Measurements from ENCODE around the gene MED15.

The MED15 gene

GRCh38 chr22:20573176-20573832 lies 65.9 kb downstream of the MED15 start:
- DNase-seq: no peak

DNA sequence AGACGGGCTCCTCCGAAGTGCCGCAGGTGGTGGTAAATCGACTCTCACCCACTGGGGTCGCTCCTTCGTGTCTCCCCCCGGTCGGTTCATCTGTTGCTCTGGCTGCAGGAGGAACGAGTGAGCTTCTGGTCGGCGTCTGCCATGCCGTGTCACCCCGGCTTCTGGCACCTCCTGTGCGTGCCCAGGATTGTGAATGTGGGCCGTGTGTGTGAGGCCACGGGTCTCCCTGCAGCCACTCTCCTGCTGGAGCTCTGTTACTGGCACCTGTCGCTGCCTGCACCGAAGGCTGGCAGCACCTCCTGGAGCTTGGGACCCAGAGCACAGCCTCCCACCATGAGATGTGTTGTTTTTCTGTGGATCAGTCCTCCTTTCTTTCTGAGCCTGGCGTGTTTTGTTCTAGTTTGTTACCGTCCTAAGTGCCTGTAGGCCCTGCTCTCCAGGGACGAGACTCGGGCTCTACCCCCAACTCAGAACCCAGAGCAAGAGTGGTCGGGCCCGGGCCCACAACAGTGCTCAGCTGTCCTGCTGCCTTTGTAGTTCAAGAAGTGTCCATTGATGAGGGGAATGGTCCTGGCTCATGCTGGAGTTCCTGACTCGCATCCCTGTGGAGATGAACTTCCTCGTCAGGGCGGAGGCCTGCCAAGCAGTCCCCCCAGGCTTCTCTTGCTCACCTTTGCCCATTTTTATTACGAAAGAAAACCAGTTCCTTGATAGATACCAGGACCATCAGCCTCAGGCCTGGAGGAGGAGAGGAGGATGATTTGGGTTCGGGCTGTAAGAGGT lies 66.6 kb downstream of the MED15 start:
- DNase-seq: no peak

- DNase-seq: no peak
Observed at GRCh38 chr22:20574920-20575353, 67.5 kb downstream of the MED15 start.

GRCh38 chr22:20575724-20576444 lies 68.5 kb downstream of the MED15 start:
- DNase-seq: no peak

DNA sequence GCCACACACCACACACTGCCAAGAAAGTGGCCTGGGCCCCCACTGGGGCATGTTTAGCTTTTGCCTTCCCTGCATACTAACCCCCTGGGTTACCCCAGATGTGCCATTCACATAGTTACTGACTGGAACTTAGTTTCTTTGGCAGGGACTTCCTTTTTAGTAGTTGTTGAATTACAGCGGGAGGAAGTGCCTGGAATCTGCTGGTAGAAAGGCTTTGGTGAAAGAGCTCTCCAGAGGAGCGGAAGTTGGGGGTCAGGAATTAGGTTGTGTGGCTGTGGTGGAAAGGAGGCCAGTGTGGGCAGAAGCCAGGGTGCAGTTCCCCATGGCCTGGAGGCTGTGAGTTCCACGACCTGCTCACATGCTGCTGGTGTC lies 69.0 kb downstream of the MED15 start:
- no peak for DNase-seq

DNA sequence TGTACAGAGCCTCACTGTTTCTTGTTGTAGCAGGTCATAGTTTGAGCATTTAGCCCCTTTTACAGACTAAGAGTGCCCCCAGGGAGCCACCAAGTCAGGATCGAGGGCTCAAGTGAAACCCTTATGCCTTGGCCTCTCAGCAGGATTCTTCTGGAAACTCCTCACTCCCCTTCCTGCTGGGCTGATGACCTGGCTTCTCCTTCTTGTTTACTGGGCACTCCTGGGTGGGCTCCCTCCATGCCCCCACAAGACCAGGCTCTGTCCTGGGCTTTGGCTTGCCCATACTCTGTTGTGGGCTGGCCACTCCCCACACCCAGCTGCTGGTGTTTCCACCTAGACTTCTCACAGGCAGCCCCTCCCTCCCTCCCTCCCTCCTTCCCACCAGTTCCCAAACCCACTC lies 69.6 kb downstream of the MED15 start:
- no peak for DNase-seq

- DNase-seq: no peak
Observed at GRCh38 chr22:20577549-20577975, 70.2 kb downstream of the MED15 start.

GRCh38 chr22:20578192-20578591 lies 70.8 kb downstream of the MED15 start:
- DNase-seq: no peak

DNA sequence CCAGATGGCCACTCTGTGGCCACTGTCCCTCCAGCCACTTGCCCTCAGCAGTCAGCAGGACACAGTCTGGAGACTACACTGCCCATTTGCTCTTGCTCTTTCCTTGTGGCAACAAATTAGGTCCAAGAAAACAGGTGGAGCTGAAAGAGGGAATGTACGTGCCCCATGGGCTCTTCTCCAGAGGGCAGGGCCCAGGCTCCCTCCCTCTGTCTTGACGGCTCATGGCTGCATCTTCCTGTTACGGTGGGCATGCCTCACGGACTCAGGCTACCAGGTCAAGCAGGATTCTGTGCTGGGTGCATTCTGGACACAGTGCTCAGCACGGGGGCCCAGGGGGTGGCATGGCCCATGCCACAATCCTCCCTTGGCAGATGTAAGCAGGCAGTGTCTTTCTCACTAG lies 71.3 kb downstream of the MED15 start:
- no peak for DNase-seq

DNA sequence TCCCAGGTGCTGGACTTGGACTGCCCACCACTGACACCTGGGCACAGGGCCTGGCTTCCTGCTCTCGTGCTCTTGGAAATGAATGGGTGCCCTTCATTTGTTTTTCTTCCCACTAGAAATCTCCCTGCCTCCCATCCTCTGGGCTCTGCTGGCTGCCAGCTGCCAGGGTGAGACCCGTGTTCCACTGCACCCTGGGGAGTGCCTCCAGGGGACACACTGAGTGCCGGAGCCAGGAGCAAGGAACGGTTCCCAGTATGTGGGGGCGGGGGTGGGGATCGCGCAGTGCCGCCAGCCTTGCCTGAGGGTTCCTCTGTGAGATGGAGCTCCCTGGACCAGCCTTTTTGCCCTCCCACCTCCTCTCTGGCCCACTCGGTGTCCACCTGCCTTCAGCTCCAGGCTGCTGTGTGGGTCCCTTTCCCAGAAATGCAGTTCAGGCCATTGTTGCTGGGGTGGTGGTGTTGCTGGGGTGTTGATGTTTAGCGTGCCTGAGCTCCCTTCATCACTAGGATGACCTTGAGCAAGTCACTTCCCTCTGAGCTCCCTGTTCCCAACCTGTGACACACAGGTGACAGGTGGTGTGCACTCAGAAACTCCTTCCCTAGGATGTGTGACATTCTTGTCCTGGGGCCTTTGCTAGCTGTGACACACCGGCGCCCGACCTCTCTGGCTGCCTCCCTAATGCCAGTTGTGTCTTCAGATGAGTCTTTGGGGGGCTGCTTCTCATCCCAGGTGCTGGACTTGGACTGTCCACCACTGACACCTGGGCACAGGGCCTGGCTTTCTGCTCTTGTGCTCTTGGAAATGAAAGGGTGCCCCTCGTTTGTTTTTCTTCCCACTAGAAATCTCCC lies 72.1 kb downstream of the MED15 start:
- DNase-seq: no peak

DNA sequence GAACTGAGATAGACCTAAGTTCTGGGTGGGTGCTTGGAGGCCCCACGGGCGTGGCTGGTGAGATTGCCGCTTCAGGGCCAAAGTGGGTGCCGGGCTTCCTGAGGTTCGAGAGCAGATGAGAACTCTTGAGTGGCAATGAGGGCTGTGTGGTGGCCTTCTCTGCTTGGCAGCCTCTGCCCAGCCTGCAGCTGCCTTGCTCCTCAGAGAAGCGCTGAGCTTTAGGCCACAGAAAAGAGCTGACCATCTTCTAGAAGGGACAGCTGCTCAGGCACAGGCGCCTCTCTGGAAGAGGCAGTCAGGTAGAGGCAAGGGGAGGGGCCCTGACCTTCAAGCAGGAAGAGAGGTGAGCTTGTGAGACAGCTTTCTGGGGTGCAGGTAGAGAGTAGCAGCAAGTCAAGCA lies 72.8 kb downstream of the MED15 start:
- DNase-seq: no peak

- DNase-seq: no peak
Observed at GRCh38 chr22:20580611-20581502, 73.4 kb downstream of the MED15 start.

DNA sequence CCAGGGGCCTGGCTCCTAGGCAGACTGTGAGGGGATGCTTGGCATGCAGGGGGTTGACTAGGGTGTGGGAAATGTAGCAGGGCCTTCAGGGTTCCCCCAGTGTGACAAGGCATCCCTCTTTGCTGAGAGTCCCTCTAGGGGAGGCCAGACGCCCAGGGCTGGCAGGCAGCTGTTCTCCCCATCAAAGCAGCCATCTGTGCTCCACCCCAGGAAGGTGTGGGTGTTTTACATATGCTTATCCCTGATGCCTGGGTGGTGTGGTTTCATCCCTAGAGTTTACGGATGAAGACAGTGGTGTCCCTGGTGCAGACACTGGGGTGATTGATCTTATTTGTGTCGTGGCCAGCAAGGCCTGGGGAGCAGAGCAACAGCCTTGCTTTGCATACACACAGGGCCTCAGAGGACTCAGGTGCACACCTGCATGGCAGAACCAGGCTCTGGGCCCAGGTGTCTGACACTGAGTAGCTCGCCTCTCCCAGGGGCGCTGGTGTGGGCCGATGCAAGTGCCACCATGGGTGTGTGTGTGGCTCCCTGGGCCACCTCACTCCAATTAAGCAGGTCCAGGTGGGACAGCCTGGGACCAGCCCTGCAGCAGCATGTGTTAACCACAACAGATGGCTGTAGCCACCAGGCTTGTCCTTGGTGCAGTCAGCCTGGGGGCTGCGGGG lies 74.2 kb downstream of the MED15 start:
- no peak for DNase-seq

DNA sequence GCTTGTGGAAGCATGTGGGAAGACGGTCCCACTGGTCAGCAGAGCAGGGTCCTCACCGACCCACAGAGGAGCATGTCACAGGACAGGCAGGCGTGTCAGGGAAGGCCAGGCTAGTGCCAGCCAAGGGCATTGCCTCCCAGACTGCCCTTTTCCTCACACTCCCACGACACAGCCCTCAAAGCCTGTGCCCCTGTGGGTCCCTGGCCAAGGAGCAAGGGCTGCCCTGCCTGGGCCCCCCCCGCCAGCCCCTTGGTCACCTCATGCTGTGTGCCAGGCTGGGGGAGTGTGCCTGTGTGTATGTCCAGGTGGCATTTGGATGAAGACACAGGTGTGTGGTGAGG lies 74.7 kb downstream of the MED15 start:
- DNase-seq: no peak

GRCh38 chr22:20582520-20583361 lies 75.3 kb downstream of the MED15 start:
- DNase-seq: no peak

- DNase-seq: no peak
Observed at GRCh38 chr22:20583471-20583922, 76.1 kb downstream of the MED15 start.

- no peak for DNase-seq
Observed at GRCh38 chr22:20584029-20584871, 76.8 kb downstream of the MED15 start.

- no peak for DNase-seq
Observed at GRCh38 chr22:20584872-20585638, 77.6 kb downstream of the MED15 start.

Measured in NCI-H1417 treated with DMSO at 0.1 percent for 48 hours (cell line).